CD4-positive, alpha-beta memory T cell (primary cell): Measurements from ENCODE around the gene ARHGAP9. TPM values are rescaled to one million over a fixed set of nuclear protein-coding genes. Genes with fewer than 3 reads are reported as not detected.
A peak's percentile ranks its signal among the peaks of the same experiment; 100 is the strongest.
"Not testable (repeated sequence)": the region's sequence is repeated elsewhere in the genome, so short reads cannot be mapped to it uniquely, and the experiment has no call there.

ENCODE experiments used
- CTCF ChIA-PET: fragments of 350-600 bp; sonication (Branson Sonifier 250); formaldehyde crosslinking; loops from one replicate; lab custom pipeline; 2021; ENCODE audit warnings: inconsistent platforms; ENCODE audit not compliant: partially characterized antibody; lab: Charles Lee
- POLR2A ChIA-PET: fragments of 350-600 bp; sonication (Branson Sonifier 250); formaldehyde crosslinking; loops from one replicate; lab custom pipeline; 2021; ENCODE audit not compliant: partially characterized antibody; lab: Charles Lee
- DNase-seq, 5 donors: peaks; one replicate each; pipeline versions ENCODE4 v3.0.0 to v3.0.0-alpha.2; 2020 to 2022; ENCODE audit warnings: mixed read lengths in 1 of 5
- H3K27ac ChIP-seq: one replicate; pipeline ENCODE4 v1.7.0; 2013; ENCODE audit warnings: low read depth, low read length
- H3K27me3 ChIP-seq: 2 replicates; pipeline ENCODE4 v1.7.0; 2013; ENCODE audit warnings: mild to moderate bottlenecking, low read length, moderate library complexity; ENCODE audit not compliant: insufficient read depth
- H3K36me3 ChIP-seq: 2 replicates; pipeline ENCODE4 v1.7.0; 2013; ENCODE audit warnings: mild to moderate bottlenecking, low read length, moderate library complexity; ENCODE audit not compliant: insufficient read depth
- H3K4me1 ChIP-seq: 2 replicates; pipeline ENCODE4 v1.7.0; 2013; ENCODE audit warnings: mild to moderate bottlenecking, low read length, moderate library complexity; ENCODE audit not compliant: insufficient read depth
- H3K4me3 ChIP-seq, 2 donors: one replicate each; pipeline ENCODE4 v1.7.0; 2013; ENCODE audit warnings: low read length in 2 of 2, mild to moderate bottlenecking in 1 of 2
- H3K9me3 ChIP-seq, 2 donors: one replicate each; pipeline ENCODE4 v1.7.0; 2013; ENCODE audit warnings: low read length in 2 of 2, control low read depth in 1 of 2; ENCODE audit not compliant: control insufficient read depth in 1 of 2
- H3K27ac Mint-ChIP-seq, 7 donors: one replicate each; pipeline ENCODE4 v1.8.0; 2020 to 2021; ENCODE audit warnings: mixed read lengths in 7 of 7, mild to moderate bottlenecking in 6 of 7, inconsistent platforms in 3 of 7, moderate library complexity in 3 of 7
- H3K27me3 Mint-ChIP-seq, 2 donors: one replicate each; pipeline ENCODE4 v1.8.0; 2020 to 2021; ENCODE audit warnings: mixed read lengths in 2 of 2
- H3K36me3 Mint-ChIP-seq, 2 donors: one replicate each; pipeline ENCODE4 v1.8.0; 2020 to 2021; ENCODE audit warnings: mixed read lengths in 2 of 2, inconsistent platforms in 1 of 2, mild to moderate bottlenecking in 1 of 2
- H3K4me1 Mint-ChIP-seq, 4 donors: one replicate each; pipeline ENCODE4 v1.8.0; 2020 to 2021; ENCODE audit warnings: mixed read lengths in 4 of 4, mild to moderate bottlenecking in 1 of 4
- H3K4me3 Mint-ChIP-seq, 8 donors: one replicate each; pipeline ENCODE4 v1.8.0; 2020 to 2021; ENCODE audit warnings: mixed read lengths in 8 of 8, mild to moderate bottlenecking in 7 of 8, moderate library complexity in 6 of 8, inconsistent platforms in 3 of 8
- H3K9me3 Mint-ChIP-seq, 8 donors: one replicate each; pipeline ENCODE4 v1.8.0; 2020 to 2021; ENCODE audit warnings: mixed read lengths in 8 of 8, mild to moderate bottlenecking in 5 of 8, inconsistent platforms in 3 of 8, moderate library complexity in 1 of 8
- intact Hi-C: fragments of 100-400 bp; cut with micrococcal nuclease; formaldehyde crosslinking; loops from one replicate; pipeline ENCODE4 v1.15.1; 2023
- polyA plus RNA-seq, 2 donors: library from polyadenylated mRNA; unstranded; fragments of 300-500 nt; fragmentation: Illumina TruSeq; gene quantifications; one replicate each; pipeline ENCODE4 v1.2.3, GENCODE V29; 2021
- total RNA-seq, 2 experiments: library from RNA; stranded (reverse); gene quantifications; one replicate each; pipeline ENCODE4 v1.2.3, GENCODE V29; 2021

Gene ARHGAP9
- total and polyA plus RNA-seq, 4 experiments from 2014 or later, result 206 to 278 (median 241) TPM

- Mint-ChIP-seq H3K36me3 (peaks cover 41 to 69% of the 10 kb centered on the region in 2 donors), H3K27ac (peak overlapping the region in 4 of 7 donors; percentile 65 to 99 (median 86)), H3K4me1 (peaks cover 21 to 54% (median 31%) of the 10 kb centered on the region in 4 donors), H3K4me3 (peak overlapping the region in 2 of 8 donors; percentile 26 to 62)
- DNase-seq, H3K9me3 ChIP-seq, H3K4me3 ChIP-seq, H3K27me3 Mint-ChIP-seq, H3K9me3 Mint-ChIP-seq, H3K27me3 ChIP-seq, H3K27ac ChIP-seq, intact Hi-C loops: not testable (repeated sequence)
- ChIA-PET CTCF (interaction anchor here (1.0 to 2.4 kb wide), 3 partner anchors 41 to 59 kb away, joined by 3 to 11 read pairs (median 3); no protein-coding TSS in a partner anchor), POLR2A (interaction anchor here (2.4 to 4.0 kb wide), 2 partner anchors 39 to 41 kb away, joined by 10 to 82 read pairs; partner anchors contain the start of gene ARHGAP9)
- peaks cover 42% of the 10 kb centered on the region for H3K4me1 ChIP-seq
- H3K36me3 ChIP-seq, result peaks cover 45% of the 10 kb centered on the region
Observed at GRCh38 chr12:57517718-57518117, 38.1 kb upstream of the ARHGAP9 start.

- Mint-ChIP-seq H3K27ac (peak overlapping the region in 5 of 7 donors; percentile 43 to 99 (median 65)), H3K36me3 (peaks cover 46 to 72% of the 10 kb centered on the region in 2 donors), H3K4me1 (peaks cover 21 to 52% (median 30%) of the 10 kb centered on the region in 4 donors), H3K27me3 (peaks cover 0 to 2% of the 10 kb centered on the region in 2 donors), H3K4me3 (peak overlapping the region in 1 of 8 donors; percentile 62), H3K9me3 (peaks cover 0 to 3% (median 0%) of the 10 kb centered on the region in 8 donors)
- peaks cover 41% of the 10 kb centered on the region for H3K4me1 ChIP-seq
- no peak for DNase-seq
- H3K27me3 ChIP-seq, result no peaks in the 10 kb centered on the region
- ChIA-PET POLR2A (interaction anchor here (1.0 to 3.7 kb wide), 3 partner anchors 16 to 40 kb away, joined by 3 to 12 read pairs (median 10); partner anchors contain the start of gene ARHGAP9), CTCF (interaction anchor here (1.0 to 2.4 kb wide), 3 partner anchors 40 to 59 kb away, joined by 3 to 11 read pairs (median 3); no protein-coding TSS in a partner anchor)
- no peaks in the 10 kb centered on the region for H3K9me3 ChIP-seq
- no peak overlapping the region for H3K4me3 ChIP-seq
- H3K27ac ChIP-seq, result no peak overlapping the region
- intact Hi-C loops, result no loop called here
- H3K36me3 ChIP-seq, result peaks cover 51% of the 10 kb centered on the region
Observed at GRCh38 chr12:57517187-57517586, 37.5 kb upstream of the ARHGAP9 start.

GRCh38 chr12:57516617-57517153 lies 37.0 kb upstream of the ARHGAP9 start:
- no peak for DNase-seq
- peaks cover 18 to 47% (median 26%) of the 10 kb centered on the region in 4 donors for H3K4me1 Mint-ChIP-seq
- H3K4me3 Mint-ChIP-seq, result peak overlapping the region in 1 of 8 donors; percentile 17

GRCh38 chr12:57515934-57516541 lies 36.4 kb upstream of the ARHGAP9 start:
- H3K27ac ChIP-seq, result no peak overlapping the region

More at GRCh38 chr12:57516617-57517153, 37.0 kb upstream of the ARHGAP9 start:
- H3K4me1 ChIP-seq, result peaks cover 36% of the 10 kb centered on the region
- ChIA-PET CTCF (interaction anchor here (1.1 to 2.4 kb wide), 4 partner anchors 17 to 58 kb away, joined by 3 to 11 read pairs (median 3); no protein-coding TSS in a partner anchor), POLR2A (interaction anchor here (1.0 to 3.7 kb wide), 3 partner anchors 15 to 40 kb away, joined by 3 to 12 read pairs (median 10); partner anchors contain the start of gene ARHGAP9)
- no peak overlapping the region for H3K27ac ChIP-seq
- H3K36me3 ChIP-seq, result peaks cover 56% of the 10 kb centered on the region
- peaks cover 51 to 73% of the 10 kb centered on the region in 2 donors for H3K36me3 Mint-ChIP-seq
- H3K9me3 ChIP-seq, result no peaks in the 10 kb centered on the region
- H3K27ac Mint-ChIP-seq, result peak overlapping the region in 4 of 7 donors; percentile 43 to 99 (median 67)
- H3K27me3 ChIP-seq, result no peaks in the 10 kb centered on the region
- no peaks in the 10 kb centered on the region for H3K27me3 Mint-ChIP-seq
- intact Hi-C loops, result no loop called here
- peaks cover 0 to 3% (median 0%) of the 10 kb centered on the region in 8 donors for H3K9me3 Mint-ChIP-seq
- no peak overlapping the region for H3K4me3 ChIP-seq

GRCh38 chr12:57515408-57515933 lies 35.8 kb upstream of the ARHGAP9 start:
- no peaks in the 10 kb centered on the region for H3K9me3 Mint-ChIP-seq
- Histone ChIP-seq H3K27me3 (no peaks in the 10 kb centered on the region), H3K4me3 (no peak overlapping the region), H3K4me1 (peaks cover 27% of the 10 kb centered on the region), H3K36me3 (peaks cover 61% of the 10 kb centered on the region), H3K27ac (no peak overlapping the region), H3K9me3 (no peaks in the 10 kb centered on the region)
- no peak for DNase-seq
- intact Hi-C loops, result no loop called here
- H3K4me1 Mint-ChIP-seq, result peaks cover 14 to 34% (median 20%) of the 10 kb centered on the region in 4 donors
- H3K36me3 Mint-ChIP-seq, result peaks cover 54 to 79% of the 10 kb centered on the region in 2 donors
- ChIA-PET CTCF (interaction anchor here (0.5 to 1.8 kb wide), 4 partner anchors 16 to 57 kb away, joined by 3 to 12 read pairs (median 4); no protein-coding TSS in a partner anchor), POLR2A (interaction anchor here (1.4 to 3.7 kb wide), 3 partner anchors 32 to 38 kb away, joined by 4 to 12 read pairs (median 10); partner anchors contain the start of genes ARHGAP9 and DCTN2)
- H3K27me3 Mint-ChIP-seq, result no peaks in the 10 kb centered on the region
- H3K27ac Mint-ChIP-seq, result peak overlapping the region in 3 of 7 donors; percentile 13 to 99 (median 17)
- no peak overlapping the region for H3K4me3 Mint-ChIP-seq

More at GRCh38 chr12:57515934-57516541, 36.4 kb upstream of the ARHGAP9 start:
- ChIA-PET CTCF (interaction anchor here (0.5 to 2.4 kb wide), 5 partner anchors 16 to 57 kb away, joined by 3 to 11 read pairs (median 3); no protein-coding TSS in a partner anchor), POLR2A (interaction anchor here (1.0 to 3.7 kb wide), 4 partner anchors 15 to 39 kb away, joined by 3 to 12 read pairs (median 7); partner anchors contain the start of genes ARHGAP9 and DCTN2)
- peaks cover 30% of the 10 kb centered on the region for H3K4me1 ChIP-seq
- no peak overlapping the region for H3K4me3 ChIP-seq
- no peak for DNase-seq
- Mint-ChIP-seq H3K27me3 (no peaks in the 10 kb centered on the region), H3K4me1 (peaks cover 14 to 40% (median 21%) of the 10 kb centered on the region in 4 donors), H3K9me3 (no peaks in the 10 kb centered on the region), H3K36me3 (peaks cover 54 to 78% of the 10 kb centered on the region in 2 donors), H3K27ac (peak overlapping the region in 4 of 7 donors; percentile 61 to 99 (median 66)), H3K4me3 (peak overlapping the region in 1 of 8 donors; percentile 17)
- no peaks in the 10 kb centered on the region for H3K9me3 ChIP-seq
- peaks cover 61% of the 10 kb centered on the region for H3K36me3 ChIP-seq
- no peaks in the 10 kb centered on the region for H3K27me3 ChIP-seq
- intact Hi-C loops, result no loop called here

- Mint-ChIP-seq H3K36me3 (peaks cover 54 to 75% of the 10 kb centered on the region in 2 donors), H3K9me3 (no peaks in the 10 kb centered on the region), H3K27ac (peak overlapping the region in 3 of 7 donors; percentile 13 to 99 (median 36)), H3K4me1 (peaks cover 12 to 28% (median 19%) of the 10 kb centered on the region in 4 donors), H3K4me3 (no peak overlapping the region), H3K27me3 (no peaks in the 10 kb centered on the region)
- intact Hi-C loops, result no loop called here
- ChIA-PET POLR2A (interaction anchor here (0.9 to 3.7 kb wide), 4 partner anchors 32 to 38 kb away, joined by 3 to 12 read pairs (median 7); partner anchors contain the start of genes ARHGAP9 and DCTN2), CTCF (interaction anchor here (1.8 kb wide), 1 partner anchor 56 kb away, joined by 12 read pairs; no protein-coding TSS in a partner anchor)
- Histone ChIP-seq H3K9me3 (no peaks in the 10 kb centered on the region), H3K4me1 (peaks cover 27% of the 10 kb centered on the region), H3K27ac (no peak overlapping the region), H3K27me3 (no peaks in the 10 kb centered on the region), H3K4me3 (no peak overlapping the region), H3K36me3 (peaks cover 62% of the 10 kb centered on the region)
- DNase-seq, result no peak
Observed at GRCh38 chr12:57514720-57515407, 35.2 kb upstream of the ARHGAP9 start.
